ENCODE data around the gene SRPX2.
A peak's percentile ranks its signal among the peaks of the same experiment; 100 is the strongest.

Gene SRPX2, protein sequence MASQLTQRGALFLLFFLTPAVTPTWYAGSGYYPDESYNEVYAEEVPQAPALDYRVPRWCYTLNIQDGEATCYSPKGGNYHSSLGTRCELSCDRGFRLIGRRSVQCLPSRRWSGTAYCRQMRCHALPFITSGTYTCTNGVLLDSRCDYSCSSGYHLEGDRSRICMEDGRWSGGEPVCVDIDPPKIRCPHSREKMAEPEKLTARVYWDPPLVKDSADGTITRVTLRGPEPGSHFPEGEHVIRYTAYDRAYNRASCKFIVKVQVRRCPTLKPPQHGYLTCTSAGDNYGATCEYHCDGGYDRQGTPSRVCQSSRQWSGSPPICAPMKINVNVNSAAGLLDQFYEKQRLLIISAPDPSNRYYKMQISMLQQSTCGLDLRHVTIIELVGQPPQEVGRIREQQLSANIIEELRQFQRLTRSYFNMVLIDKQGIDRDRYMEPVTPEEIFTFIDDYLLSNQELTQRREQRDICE

DNA sequence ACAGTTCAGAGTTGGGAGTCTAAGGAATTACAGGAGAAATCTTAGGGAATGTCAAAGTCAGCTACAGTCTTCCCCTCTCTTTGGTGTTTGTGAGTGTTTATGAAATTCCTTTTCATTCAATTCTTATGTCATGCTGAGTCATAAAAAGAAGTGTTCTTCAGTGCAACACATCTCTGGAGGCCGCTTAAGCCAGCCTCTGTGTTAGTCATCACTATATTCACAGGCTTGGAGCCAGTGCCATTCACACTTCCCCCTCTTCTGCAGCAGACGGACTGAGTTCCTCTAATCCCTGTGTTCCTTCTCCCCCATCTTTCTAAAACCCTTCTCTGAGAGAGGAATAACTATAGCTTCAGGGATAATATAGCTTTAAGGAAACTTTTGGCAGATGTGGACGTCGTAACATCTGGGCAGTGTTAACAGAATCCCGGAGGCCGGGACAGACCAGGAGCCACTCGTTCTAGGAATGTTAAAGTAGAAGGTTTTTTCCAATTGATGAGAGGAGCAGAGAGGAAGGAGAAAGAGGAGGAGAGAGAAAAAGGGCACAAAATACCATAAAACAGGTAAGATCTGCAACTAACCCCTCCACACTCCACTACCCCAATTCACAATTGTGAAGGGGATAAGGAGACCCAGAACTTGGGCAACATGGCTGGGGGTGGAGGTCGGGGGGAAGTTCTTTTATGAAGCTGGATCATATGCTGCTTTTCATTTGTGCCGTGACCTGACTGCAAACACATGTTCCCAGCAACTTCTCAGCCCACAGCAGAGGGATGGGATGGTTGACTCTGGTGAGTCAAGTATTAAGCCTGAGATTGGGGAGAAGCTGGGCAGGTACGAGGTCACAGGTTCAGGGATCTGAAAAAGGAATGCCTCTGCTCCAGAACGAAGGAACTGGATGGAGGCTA lies at the start of gene SRPX2:
Gene SRPX2, plus strand, starts transcription at position 244 of the 905 bp plus-strand sequence. CDS start 2,124 bp downstream, outside the sequence.
- DNase-seq (ENCODE audit: low read depth): peak; percentile 65
- peak within 1 kb of the TSS; percentile 27 for H3K4me3 ChIP-seq (ENCODE audit: low read depth, low read length)
- in situ Hi-C loops (cut with HindIII; ENCODE audit: low sequenced_read_pairs): no loop called here
- TF ChIP-seq, protein P1, sequence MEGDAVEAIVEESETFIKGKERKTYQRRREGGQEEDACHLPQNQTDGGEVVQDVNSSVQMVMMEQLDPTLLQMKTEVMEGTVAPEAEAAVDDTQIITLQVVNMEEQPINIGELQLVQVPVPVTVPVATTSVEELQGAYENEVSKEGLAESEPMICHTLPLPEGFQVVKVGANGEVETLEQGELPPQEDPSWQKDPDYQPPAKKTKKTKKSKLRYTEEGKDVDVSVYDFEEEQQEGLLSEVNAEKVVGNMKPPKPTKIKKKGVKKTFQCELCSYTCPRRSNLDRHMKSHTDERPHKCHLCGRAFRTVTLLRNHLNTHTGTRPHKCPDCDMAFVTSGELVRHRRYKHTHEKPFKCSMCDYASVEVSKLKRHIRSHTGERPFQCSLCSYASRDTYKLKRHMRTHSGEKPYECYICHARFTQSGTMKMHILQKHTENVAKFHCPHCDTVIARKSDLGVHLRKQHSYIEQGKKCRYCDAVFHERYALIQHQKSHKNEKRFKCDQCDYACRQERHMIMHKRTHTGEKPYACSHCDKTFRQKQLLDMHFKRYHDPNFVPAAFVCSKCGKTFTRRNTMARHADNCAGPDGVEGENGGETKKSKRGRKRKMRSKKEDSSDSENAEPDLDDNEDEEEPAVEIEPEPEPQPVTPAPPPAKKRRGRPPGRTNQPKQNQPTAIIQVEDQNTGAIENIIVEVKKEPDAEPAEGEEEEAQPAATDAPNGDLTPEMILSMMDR (IDR thresholded peaks at IDR 0.05; ENCODE audit: low read depth, low read length, missing control alignments): no peak

DNA sequence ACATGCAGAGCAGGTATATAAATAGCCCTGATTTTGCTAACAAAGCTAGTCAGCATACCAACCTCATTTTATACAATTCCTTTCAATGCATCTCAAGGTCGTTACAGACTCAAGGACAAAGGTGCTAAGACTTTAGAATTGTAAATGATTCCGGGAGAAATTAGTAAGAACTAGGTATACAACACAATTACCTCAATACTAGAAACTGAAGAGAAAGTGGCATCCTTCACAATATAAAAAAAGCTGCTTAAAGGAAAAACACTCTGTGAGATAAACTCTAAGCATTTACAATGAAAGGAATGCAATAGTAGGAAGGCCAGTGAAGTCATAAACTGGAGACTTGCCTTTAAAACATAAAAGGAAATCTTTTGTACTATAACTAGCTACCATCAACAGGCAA lies 47.4 kb upstream of the SRPX2 start:
- DNase-seq (ENCODE audit: low read depth): no peak
- TF ChIP-seq, protein P1 (IDR thresholded peaks at IDR 0.05; ENCODE audit: low read depth, low read length, missing control alignments): no peak
- in situ Hi-C loops (cut with HindIII; ENCODE audit: low sequenced_read_pairs): no loop called here

DNA sequence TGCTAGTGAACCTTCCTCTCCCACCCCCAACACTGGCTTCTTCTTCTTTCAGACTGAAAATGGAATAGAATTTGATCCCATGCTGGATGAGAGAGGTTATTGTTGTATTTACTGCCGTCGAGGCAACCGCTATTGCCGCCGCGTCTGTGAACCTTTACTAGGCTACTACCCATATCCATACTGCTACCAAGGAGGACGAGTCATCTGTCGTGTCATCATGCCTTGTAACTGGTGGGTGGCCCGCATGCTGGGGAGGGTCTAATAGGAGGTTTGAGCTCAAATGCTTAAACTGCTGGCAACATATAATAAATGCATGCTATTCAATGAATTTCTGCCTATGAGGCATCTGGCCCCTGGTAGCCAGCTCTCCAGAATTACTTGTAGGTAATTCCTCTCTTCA lies 44.5 kb upstream of the SRPX2 start:
- TF ChIP-seq, protein P1 (IDR thresholded peaks at IDR 0.05; ENCODE audit: low read depth, low read length, missing control alignments): no peak
- no peak overlapping the region for H3K4me3 ChIP-seq (ENCODE audit: low read depth, low read length)
- no peak for DNase-seq (ENCODE audit: low read depth)
- in situ Hi-C loops (cut with HindIII; ENCODE audit: low sequenced_read_pairs): no loop called here

More for the DNA sequence above, 47.4 kb upstream of the SRPX2 start:
- no peak overlapping the region for H3K4me3 ChIP-seq (ENCODE audit: low read depth, low read length)

DNA sequence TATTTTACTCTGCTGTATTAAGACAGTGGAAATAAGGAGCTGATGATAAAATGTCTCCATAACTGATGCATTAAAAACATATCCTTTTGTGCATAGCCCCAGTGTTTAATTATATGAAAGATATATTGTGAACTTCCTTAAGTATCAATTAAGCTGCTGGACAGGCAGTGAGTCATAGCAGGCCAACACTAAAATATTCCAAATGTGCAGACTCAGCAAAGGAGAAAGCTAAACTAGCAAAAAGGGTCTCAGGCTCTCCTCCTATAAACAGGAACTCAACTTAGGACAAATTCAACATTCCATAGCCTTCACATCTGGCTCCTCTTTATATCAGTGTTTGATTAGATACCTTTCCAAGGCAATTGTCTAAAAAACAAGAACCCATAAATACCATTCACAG lies 43.7 kb upstream of the SRPX2 start:
- in situ Hi-C loops (cut with HindIII; ENCODE audit: low sequenced_read_pairs): no loop called here
- H3K4me3 ChIP-seq (ENCODE audit: low read depth, low read length): no peak overlapping the region
- no peak for DNase-seq (ENCODE audit: low read depth)
- TF ChIP-seq, protein P1 (IDR thresholded peaks at IDR 0.05; ENCODE audit: low read depth, low read length, missing control alignments): no peak

DNA sequence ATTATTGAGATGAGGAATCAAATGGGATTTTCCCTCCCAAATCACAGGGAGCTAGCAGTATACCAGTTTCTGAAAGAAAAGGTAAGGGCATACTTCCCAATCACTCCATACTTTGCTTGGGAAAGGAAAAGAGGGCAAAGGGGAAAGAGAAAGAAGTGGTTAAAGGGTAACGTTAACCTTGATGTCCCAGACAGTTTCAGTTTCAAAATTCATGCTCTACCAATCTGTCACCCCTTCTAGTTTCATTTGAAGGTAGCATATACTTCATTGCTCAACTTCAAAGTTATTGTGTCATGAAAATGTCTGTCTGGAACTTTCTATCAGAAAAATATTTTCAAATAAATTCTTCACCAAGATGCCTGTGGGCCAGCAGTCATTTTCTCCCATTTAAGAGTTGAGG lies 43.2 kb upstream of the SRPX2 start:
- TF ChIP-seq, protein P1 (IDR thresholded peaks at IDR 0.05; ENCODE audit: low read depth, low read length, missing control alignments): no peak
- no peak for DNase-seq (ENCODE audit: low read depth)
- no peak overlapping the region for H3K4me3 ChIP-seq (ENCODE audit: low read depth, low read length)
- in situ Hi-C loops (cut with HindIII; ENCODE audit: low sequenced_read_pairs): no loop called here

DNA sequence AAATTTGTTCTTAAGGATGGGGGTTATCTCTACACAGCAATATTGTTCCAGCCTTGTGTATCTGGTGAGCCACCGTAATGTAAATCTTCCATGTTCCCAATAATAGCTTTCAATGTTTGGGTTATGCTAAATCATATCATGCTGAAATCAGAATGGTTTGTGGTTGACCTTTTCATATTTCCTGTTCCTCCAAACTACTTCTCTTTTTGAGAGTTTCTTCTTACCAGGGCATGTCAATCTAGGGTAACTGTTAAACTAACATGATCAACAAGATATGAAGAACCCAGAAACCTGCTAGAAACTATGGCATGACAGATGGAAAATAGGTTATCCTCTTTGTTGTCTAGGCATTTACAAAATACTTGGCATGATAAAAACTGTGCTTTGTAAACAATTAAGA lies 37.2 kb upstream of the SRPX2 start:
- no peak for DNase-seq (ENCODE audit: low read depth)
- in situ Hi-C loops (cut with HindIII; ENCODE audit: low sequenced_read_pairs): no loop called here
- no peak overlapping the region for H3K4me3 ChIP-seq (ENCODE audit: low read depth, low read length)
- TF ChIP-seq, protein P1 (IDR thresholded peaks at IDR 0.05; ENCODE audit: low read depth, low read length, missing control alignments): no peak

All from astrocyte of the cerebellum (primary cell).